ENCODE measurements around the gene JMJD7.

JMJD7 gene

GRCh38 chr15:41827880-41828806 is at the start of gene JMJD7:
Gene JMJD7, plus strand, starts transcription at chr15:41828092. Its CDS starts 33 bp downstream, at chr15:41828125.
- peak; percentile 54 to 89 for DNase-seq

- DNase-seq: no peak
Observed at GRCh38 chr15:41778521-41778920, 49.4 kb upstream of the JMJD7 start.

- no peak for DNase-seq
Observed at GRCh38 chr15:41779662-41780157, 48.2 kb upstream of the JMJD7 start.

DNA sequence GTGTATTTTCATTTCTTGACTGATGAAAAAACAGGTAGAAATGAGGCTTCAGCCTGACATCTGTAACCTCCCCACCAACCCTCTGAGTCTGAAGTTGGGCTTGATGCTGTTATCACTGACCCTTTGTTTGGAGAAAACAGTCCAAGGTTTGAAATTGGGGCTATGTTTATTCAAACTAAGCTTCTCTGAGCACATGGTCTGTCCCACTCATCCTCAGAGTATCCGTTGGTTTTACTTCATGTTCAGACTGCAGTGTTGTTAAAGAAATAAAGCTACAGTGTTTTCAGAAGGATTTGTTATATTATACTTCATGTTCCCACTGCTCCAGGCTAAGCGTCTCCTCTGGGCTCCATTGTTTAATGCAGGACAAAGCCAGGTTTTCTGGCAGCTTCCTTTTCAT is 47.6 kb upstream of the JMJD7 start:
- no peak for DNase-seq

- no peak for DNase-seq
Observed at GRCh38 chr15:41780727-41781126, 47.2 kb upstream of the JMJD7 start.

DNA sequence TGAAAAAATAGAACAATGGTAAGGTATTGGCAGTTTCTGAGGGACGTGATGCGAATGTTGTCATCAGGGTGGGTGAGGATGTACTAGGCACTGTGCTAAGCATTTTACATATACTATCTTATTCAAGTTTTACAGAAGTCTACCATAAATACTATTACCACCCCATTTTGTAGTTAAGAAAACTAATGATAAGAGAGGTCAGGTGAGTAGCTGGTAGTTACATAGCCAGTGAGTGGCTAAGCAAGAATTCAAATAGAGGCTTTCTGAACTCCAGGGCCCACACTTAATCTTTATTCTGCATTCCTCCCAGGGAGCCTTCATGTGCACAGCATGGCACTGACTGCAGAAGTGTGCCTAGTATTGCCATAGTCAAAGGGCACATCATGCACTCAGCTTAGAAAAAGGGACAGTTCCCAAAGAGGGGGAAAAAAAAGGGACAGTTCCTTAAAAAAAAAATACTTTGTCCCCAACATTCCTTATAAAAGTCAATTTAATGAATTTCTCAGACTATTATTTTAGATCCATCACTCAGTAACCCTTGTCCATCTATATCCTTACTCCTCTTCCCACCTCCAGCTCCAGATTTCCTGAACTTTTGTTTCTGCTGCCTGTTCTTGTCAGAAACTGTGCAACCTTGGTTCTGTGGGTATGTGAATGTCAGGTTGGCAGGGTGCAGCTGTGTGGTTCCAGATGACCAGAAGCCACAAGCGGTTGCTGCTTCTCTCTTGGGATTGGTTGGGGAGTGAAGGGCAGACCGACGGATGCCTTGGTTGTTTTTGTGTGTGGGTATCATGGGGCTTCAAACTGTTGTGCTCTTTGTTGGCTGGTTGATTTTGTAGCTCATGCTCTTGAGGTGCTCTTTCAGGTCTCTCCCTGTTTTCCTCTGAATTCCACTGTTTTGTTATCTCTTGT is 45.3 kb upstream of the JMJD7 start:
- DNase-seq: no peak

DNA sequence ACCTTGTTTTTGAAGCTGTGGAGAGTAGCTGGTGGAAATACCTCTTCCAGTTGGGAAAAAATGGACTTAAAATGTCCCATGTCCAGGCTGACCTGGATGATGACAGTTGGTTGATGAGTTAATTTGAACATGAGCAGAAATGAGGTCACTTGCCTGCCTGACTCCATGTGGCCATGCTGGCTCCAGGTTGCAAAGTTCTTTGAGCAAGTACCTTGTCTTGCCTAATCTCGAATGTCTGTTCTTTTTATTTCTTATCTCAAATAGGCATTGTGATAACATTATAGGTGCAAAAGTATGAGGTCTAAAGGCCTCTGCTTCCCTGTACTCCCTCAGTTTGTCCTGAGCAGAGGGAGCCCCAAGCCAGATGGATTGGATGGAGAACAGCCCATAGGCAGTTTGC is 44.6 kb upstream of the JMJD7 start:
- no peak for DNase-seq

DNA sequence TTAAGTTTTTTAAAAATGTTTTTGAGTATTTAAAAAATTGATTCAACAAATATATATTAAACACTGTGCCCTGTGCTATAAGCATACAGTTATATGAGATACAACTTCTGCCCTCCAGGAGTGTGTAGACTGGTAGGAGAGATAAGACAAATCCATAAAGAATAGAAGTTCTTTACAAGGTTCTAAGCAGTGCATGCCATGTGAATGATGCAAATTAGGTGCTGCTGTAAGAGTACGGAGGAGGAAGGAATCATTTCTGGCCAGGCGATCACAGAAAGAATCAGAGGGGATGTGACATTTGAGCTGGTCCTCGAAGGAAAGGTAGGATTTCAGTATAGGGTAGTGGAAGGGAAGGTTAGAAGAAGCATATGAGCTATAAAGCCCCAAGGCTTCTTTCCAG is 39.6 kb upstream of the JMJD7 start:
- DNase-seq: no peak

- DNase-seq: no peak
Observed at GRCh38 chr15:41789236-41789635, 38.7 kb upstream of the JMJD7 start.

GRCh38 chr15:41789662-41790061 is 38.2 kb upstream of the JMJD7 start:
- no peak for DNase-seq

GRCh38 chr15:41790169-41790568 is 37.7 kb upstream of the JMJD7 start:
- DNase-seq: no peak

DNA sequence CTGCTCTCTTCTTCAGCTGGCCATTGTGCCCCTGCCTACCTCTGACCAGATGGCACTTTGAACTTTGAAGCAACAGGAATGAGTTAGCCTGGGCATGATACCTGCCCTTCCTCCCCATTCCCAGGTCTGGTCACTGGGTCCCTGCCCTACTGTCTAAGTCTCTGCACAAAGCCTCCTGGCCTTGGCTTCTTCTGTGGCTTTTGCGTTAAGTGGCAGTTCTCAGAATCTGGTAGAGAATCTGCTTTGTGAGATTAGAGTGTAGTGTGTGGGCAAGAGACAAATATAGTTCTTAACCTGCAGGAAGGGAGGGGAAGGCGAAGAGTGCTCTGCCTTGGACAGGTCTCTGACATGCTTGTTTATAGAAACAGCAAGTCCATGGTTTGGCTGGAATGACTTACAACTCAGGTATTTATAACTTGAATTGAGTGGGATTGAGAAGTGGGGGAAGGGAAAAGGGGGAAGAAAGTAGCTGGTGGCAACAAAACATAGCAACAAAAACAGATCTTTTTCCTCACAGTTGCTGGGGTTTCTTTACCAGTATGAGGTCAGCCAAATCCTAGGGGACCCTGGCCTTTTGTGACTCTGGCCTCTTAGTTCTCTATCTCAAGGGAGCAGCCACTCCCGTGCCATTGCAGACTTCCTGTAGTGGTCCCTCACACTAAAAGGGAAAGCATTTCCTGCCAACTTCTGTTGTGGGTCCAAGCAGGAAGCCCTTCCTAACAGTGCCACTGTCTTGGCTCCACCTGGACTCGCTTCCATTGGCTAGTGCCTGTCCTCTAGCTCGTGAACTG is 36.9 kb upstream of the JMJD7 start:
- DNase-seq: no peak

GRCh38 chr15:41791547-41791937 is 36.4 kb upstream of the JMJD7 start:
- DNase-seq: no peak

GRCh38 chr15:41792000-41792637 is 35.8 kb upstream of the JMJD7 start:
- DNase-seq: no peak

GRCh38 chr15:41794081-41794480 is 33.8 kb upstream of the JMJD7 start:
- no peak for DNase-seq

DNA sequence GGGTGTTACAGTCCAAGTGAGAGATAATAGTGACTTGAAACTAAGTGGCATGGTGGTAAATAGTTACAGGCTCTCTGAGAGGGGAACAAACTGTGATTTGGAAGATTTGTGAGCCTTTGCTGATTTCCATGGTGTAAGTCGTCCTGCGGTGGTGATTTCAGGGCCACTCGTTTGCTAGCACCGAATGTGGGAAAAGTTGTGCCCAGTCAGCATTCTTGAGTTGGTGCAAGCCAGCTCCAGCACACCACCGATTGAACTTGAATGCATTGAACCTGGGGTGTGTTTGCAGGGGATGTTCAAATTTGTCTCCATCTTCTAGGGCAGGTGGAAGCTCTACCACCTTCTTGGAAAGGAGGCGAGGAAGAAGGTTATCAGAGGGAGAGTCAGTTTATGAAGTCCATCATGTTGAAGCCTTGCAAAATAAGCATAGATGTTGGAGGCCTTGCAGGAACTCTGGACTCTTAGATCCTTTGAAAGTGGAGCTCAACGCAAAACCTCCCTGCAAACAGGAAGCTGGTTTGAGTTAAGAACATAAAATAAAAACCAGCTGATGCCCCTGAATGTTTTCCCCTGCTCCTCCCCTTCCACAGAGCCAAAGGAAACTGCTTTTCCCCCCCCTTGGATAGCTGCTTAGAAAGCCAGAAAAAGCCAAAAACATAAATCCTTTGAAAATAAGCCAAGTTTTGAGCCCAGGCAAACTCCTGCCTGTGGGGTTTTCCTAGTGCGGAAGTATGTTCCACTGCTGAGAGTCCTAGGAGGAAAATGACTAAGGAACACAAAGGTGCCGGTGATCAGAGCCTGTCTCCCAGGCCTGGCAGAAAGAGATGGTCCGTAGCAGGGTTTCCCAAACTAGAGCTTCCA is 31.7 kb upstream of the JMJD7 start:
- DNase-seq: no peak

- no peak for DNase-seq
Observed at GRCh38 chr15:41797201-41797944, 30.5 kb upstream of the JMJD7 start.

DNA sequence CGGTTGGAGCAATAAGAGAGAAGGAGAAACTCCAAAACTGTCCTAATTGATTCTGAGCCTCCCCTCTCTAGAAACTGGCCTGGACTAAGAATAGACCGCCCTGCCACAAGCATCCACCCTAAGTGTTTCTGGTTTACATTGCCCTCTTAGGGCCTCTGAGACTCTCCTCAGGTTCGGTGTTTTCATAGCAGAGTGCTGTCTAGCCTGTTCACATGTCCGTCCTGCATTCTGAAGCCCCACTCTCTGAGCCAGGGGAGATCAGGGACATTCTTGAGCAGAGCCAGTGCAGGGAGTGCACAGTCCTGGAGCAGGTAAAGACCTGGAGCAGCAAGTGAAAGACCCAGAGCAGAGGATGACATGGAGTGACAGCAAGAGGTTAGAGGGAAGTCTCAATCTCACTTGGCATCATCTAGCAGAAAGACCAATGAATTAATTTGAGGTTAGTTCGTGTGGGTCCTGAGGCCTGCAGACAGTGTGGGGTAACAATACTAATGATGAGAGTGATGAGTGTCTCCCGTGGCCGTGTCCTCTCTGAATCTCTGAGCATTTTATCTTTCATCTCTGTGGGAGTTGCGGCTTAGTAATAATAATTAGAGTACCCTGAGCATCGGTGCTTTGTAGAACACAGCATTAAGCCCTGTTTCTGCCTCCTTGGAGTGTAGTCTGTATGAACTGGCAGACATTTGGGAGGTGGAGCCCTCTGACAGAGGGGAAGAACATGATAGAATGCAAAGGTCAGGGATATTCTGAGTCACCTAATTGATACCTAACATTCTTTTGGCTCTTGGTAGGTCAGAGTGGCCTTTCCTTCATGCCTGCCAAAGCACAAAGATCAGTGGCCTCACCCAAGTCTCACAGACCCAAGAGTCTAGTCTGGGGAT is 29.0 kb upstream of the JMJD7 start:
- DNase-seq: no peak

- no peak for DNase-seq
Observed at GRCh38 chr15:41799488-41799805, 28.4 kb upstream of the JMJD7 start.

DNA sequence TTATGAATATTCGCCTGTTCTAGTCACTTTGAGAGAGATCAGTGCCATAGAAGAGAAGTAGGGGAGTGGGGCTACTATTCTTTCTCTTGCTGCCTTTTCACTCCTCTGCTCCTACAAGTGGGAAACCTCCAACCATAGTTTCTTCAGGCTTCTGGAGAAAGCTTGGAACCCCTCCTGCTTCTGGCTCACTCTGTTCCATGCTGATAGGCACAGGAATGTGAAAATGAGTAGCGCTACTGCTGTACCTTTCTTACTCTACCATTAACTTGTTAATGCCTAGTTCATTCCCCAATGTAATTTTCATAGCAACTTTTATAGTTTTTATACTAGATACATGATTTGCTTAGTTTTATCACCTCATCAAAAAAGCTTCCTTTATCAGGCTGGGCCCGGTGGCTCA is 26.7 kb upstream of the JMJD7 start:
- DNase-seq: no peak
